Tibial artery (tissue), 4 donors: ENCODE results near the gene MRPL51.

Source experiments
- DNase-seq, 2 donors: peaks; one replicate each; pipeline ENCODE4 v3.0.0-alpha.2; 2019
- H3K27ac ChIP-seq, 2 donors: fragments of 200-600 bp; sonication (generic) in 1 of 2; 1 replicate in 1 of 2; 2 replicates in 1 of 2; pipeline ENCODE4 v1.5.1; 2018 to 2019; ENCODE audit warnings: mild to moderate bottlenecking in 1 of 2
- H3K27me3 ChIP-seq, 2 donors: fragments of 200-600 bp; sonication (generic) in 1 of 2; one replicate each; pipeline versions ENCODE4 v1.5.1 to v1.6.0; 2016 to 2019
- H3K36me3 ChIP-seq, 3 donors: fragments of 200-600 bp; sonication (generic) in 2 of 3; one replicate each; pipeline ENCODE4 v1.5.1; 2016 to 2019; ENCODE audit warnings: mild to moderate bottlenecking in 2 of 3
- H3K4me1 ChIP-seq, 4 donors: fragments of 200-600 bp; sonication (generic) in 2 of 4; 1 replicate in 3 of 4; 2 replicates in 1 of 4; pipeline ENCODE4 v1.5.1; 2016 to 2019
- H3K4me3 ChIP-seq, 2 donors: fragments of 200-600 bp; sonication (generic) in 1 of 2; 1 replicate in 1 of 2; 2 replicates in 1 of 2; pipeline ENCODE4 v1.5.1; 2018 to 2019; ENCODE audit warnings: mild to moderate bottlenecking in 2 of 2
- H3K9me3 ChIP-seq, 3 donors: fragments of 200-600 bp; sonication (generic) in 1 of 3; one replicate each; pipeline ENCODE4 v1.5.1; 2016 to 2019
- CTCF ChIP-seq, 2 experiments: fragments of 200-600 bp in 1 of 2; fragments of 450-650 bp in 1 of 2; IDR thresholded peaks; one replicate each; pipeline ENCODE4 v1.5.1; 2017 to 2019; ENCODE audit warnings: antibody characterized with exemption in 2 of 2, mild to moderate bottlenecking in 1 of 2, moderate library complexity in 1 of 2
- intact Hi-C: fragments of 100-400 bp; cut with DNase I; formaldehyde crosslinking; loops from one replicate; pipeline ENCODE4 v1.15.0; 2023; ENCODE audit warnings: low total_unique reads

The MRPL51 gene

GRCh38 chr12:6450091-6450868 lies 42.8 kb downstream of the MRPL51 start:
- no peaks in the 10 kb centered on the region for H3K27me3 ChIP-seq
- peaks cover 10 to 50% (median 32%) of the 10 kb centered on the region in 3 donors for H3K36me3 ChIP-seq
- intact Hi-C loops: no loop called here
- TF ChIP-seq CTCF (IDR thresholded peaks at IDR 0.05): no peak
- no peak for DNase-seq
- peak overlapping the region; percentile 97 to 98 for H3K27ac ChIP-seq
- peak overlapping the region; percentile 73 to 88 for H3K4me3 ChIP-seq
- H3K4me1 ChIP-seq: peaks cover 0 to 36% (median 30%) of the 10 kb centered on the region in 4 donors
- no peaks in the 10 kb centered on the region for H3K9me3 ChIP-seq

GRCh38 chr12:6444704-6445688 lies 48.1 kb downstream of the MRPL51 start, which contains the start of gene CD27:
Gene CD27, plus strand, starts transcription at chr12:6444955. Its CDS starts 141 bp downstream, at chr12:6445096.
- H3K36me3 ChIP-seq: peaks cover 12 to 70% (median 32%) of the 10 kb centered on the region in 3 donors
- H3K27ac ChIP-seq: no peak within 1 kb of the TSS
- no peaks in the 10 kb centered on the region for H3K27me3 ChIP-seq
- H3K4me3 ChIP-seq: no peak within 1 kb of the TSS
- H3K9me3 ChIP-seq: no peaks in the 10 kb centered on the region
- no peak for DNase-seq
- TF ChIP-seq CTCF (IDR thresholded peaks at IDR 0.05): no peak
- intact Hi-C loops: no loop called here
- peaks cover 0 to 12% (median 6%) of the 10 kb centered on the region in 4 donors for H3K4me1 ChIP-seq

GRCh38 chr12:6444031-6444430 lies 49.0 kb downstream of the MRPL51 start:
- H3K36me3 ChIP-seq: peaks cover 12 to 80% (median 32%) of the 10 kb centered on the region in 3 donors
- no peak for TF ChIP-seq CTCF (IDR thresholded peaks at IDR 0.05)
- intact Hi-C loops: no loop called here

GRCh38 chr12:6443361-6443983 lies 49.6 kb downstream of the MRPL51 start:
- Histone ChIP-seq H3K4me1 (no peaks in the 10 kb centered on the region), H3K9me3 (no peaks in the 10 kb centered on the region), H3K27ac (no peak overlapping the region), H3K27me3 (no peaks in the 10 kb centered on the region), H3K36me3 (peaks cover 12 to 82% (median 37%) of the 10 kb centered on the region in 3 donors), H3K4me3 (no peak overlapping the region)
- no peak for TF ChIP-seq CTCF (IDR thresholded peaks at IDR 0.05)
- DNase-seq: peak in 1 of 2 donors; percentile 17
- intact Hi-C loops: no loop called here

More at GRCh38 chr12:6444031-6444430, 49.0 kb downstream of the MRPL51 start:
- Histone ChIP-seq H3K4me1 (peaks cover 0 to 3% (median 1%) of the 10 kb centered on the region in 4 donors), H3K9me3 (no peaks in the 10 kb centered on the region), H3K4me3 (no peak overlapping the region), H3K27ac (no peak overlapping the region), H3K27me3 (no peaks in the 10 kb centered on the region)
- no peak for DNase-seq

- TF ChIP-seq CTCF (IDR thresholded peaks at IDR 0.05): no peak
- Histone ChIP-seq H3K4me1 (no peaks in the 10 kb centered on the region), H3K27ac (no peak overlapping the region), H3K4me3 (no peak overlapping the region), H3K9me3 (no peaks in the 10 kb centered on the region), H3K36me3 (peaks cover 11 to 81% (median 33%) of the 10 kb centered on the region in 3 donors), H3K27me3 (no peaks in the 10 kb centered on the region)
- intact Hi-C loops: no loop called here
- no peak for DNase-seq
Observed at GRCh38 chr12:6442836-6443235, 50.2 kb downstream of the MRPL51 start.
